H9 (cell line): ENCODE results near the gene MC4R. TPM values are rescaled to one million over a fixed set of nuclear protein-coding genes. Genes with fewer than 3 reads are reported as not detected.

ENCODE experiments used
- DNase-seq: peaks from one replicate; pipeline ENCODE4 v3.0.0-alpha.2; 2017
- H2AFZ ChIP-seq: one replicate; pipeline ENCODE4 v1.6.1; 2013; ENCODE audit warnings: mild to moderate bottlenecking, low read length, control low read depth, moderate library complexity
- H2AK5ac ChIP-seq: 2 replicates; pipeline ENCODE4 v1.6.1; 2013; ENCODE audit warnings: low read length, control low read depth, mixed read lengths; ENCODE audit not compliant: insufficient read length
- H2BK120ac ChIP-seq: one replicate; pipeline ENCODE4 v1.6.1; 2013; ENCODE audit warnings: low read depth, mild to moderate bottlenecking, low read length, control low read depth, inconsistent platforms; ENCODE audit not compliant: poor library complexity, severe bottlenecking
- H2BK12ac ChIP-seq: 2 replicates; pipeline ENCODE4 v1.6.1; 2013; ENCODE audit warnings: low read length, control low read depth, mixed read lengths, low read depth; ENCODE audit not compliant: insufficient read length
- H2BK15ac ChIP-seq: 2 replicates; pipeline ENCODE4 v1.6.1; 2013; ENCODE audit warnings: low read depth, low read length, control low read depth
- H2BK20ac ChIP-seq: one replicate; pipeline ENCODE4 v1.6.1; 2013; ENCODE audit warnings: low read depth, mild to moderate bottlenecking, low read length, control low read depth, inconsistent platforms; ENCODE audit not compliant: poor library complexity, severe bottlenecking
- H2BK5ac ChIP-seq: 2 replicates; pipeline ENCODE4 v1.6.1; 2013; ENCODE audit warnings: low read length, control low read depth, mixed read lengths; ENCODE audit not compliant: insufficient read length
- H3K14ac ChIP-seq: 2 replicates; pipeline ENCODE4 v1.6.1; 2013; ENCODE audit warnings: low read length, control low read depth; ENCODE audit not compliant: insufficient read depth
- H3K18ac ChIP-seq: 2 replicates; pipeline ENCODE4 v1.6.1; 2013; ENCODE audit warnings: low read depth, mild to moderate bottlenecking, mixed read lengths, low read length, control low read depth; ENCODE audit not compliant: insufficient read length
- H3K23ac ChIP-seq: 2 replicates; pipeline ENCODE4 v1.6.1; 2013; ENCODE audit warnings: low read length, control low read depth, mixed read lengths, low read depth; ENCODE audit not compliant: insufficient read length
- H3K23me2 ChIP-seq: 2 replicates; pipeline ENCODE4 v1.6.1; 2013; ENCODE audit warnings: low read depth, mild to moderate bottlenecking, mixed read lengths, low read length, control low read depth; ENCODE audit not compliant: insufficient read length, poor library complexity, severe bottlenecking
- H3K27ac ChIP-seq: 2 replicates; pipeline ENCODE4 v1.5.1; 2013; ENCODE audit warnings: low read length, control low read depth, mixed read lengths, low read depth; ENCODE audit not compliant: insufficient read length
- H3K27me3 ChIP-seq: 2 replicates; pipeline ENCODE4 v1.6.1; 2013; ENCODE audit warnings: low read length, control low read depth, inconsistent platforms; ENCODE audit not compliant: insufficient read depth
- H3K4ac ChIP-seq: 2 replicates; pipeline ENCODE4 v1.6.1; 2013; ENCODE audit warnings: low read depth, mild to moderate bottlenecking, control low read depth, inconsistent platforms, low read length, moderate library complexity
- H3K4me1 ChIP-seq: 2 replicates; pipeline ENCODE4 v1.6.1; 2013; ENCODE audit warnings: low read length, control low read depth, inconsistent platforms; ENCODE audit not compliant: insufficient read depth
- H3K4me2 ChIP-seq: 2 replicates; pipeline ENCODE4 v1.6.1; 2013; ENCODE audit warnings: low read length, control low read depth, mixed read lengths; ENCODE audit not compliant: insufficient read length, insufficient read depth
- H3K56ac ChIP-seq: 2 replicates; pipeline ENCODE4 v1.6.1; 2013; ENCODE audit warnings: low read depth, mild to moderate bottlenecking, mixed read lengths, low read length, control low read depth; ENCODE audit not compliant: insufficient read length
- H3K79me1 ChIP-seq: 2 replicates; pipeline ENCODE4 v1.6.1; 2013; ENCODE audit warnings: low read depth, mild to moderate bottlenecking, moderate library complexity, low read length, control low read depth, inconsistent platforms; ENCODE audit not compliant: insufficient read depth, poor library complexity, severe bottlenecking
- H3K79me2 ChIP-seq: 2 replicates; pipeline ENCODE4 v1.6.1; 2013; ENCODE audit warnings: low read length, control low read depth, inconsistent platforms; ENCODE audit not compliant: insufficient read depth
- H3K9ac ChIP-seq: 2 replicates; pipeline ENCODE4 v1.6.1; 2013; ENCODE audit warnings: low read length, control low read depth, mixed read lengths; ENCODE audit not compliant: insufficient read length; ENCODE audit errors: extremely low read depth
- H3K9me3 ChIP-seq: one replicate; pipeline ENCODE4 v1.6.1; 2013; ENCODE audit warnings: low read depth, low read length, inconsistent platforms; ENCODE audit not compliant: control insufficient read depth
- H3T11ph ChIP-seq: one replicate; pipeline ENCODE4 v1.6.1; 2013; ENCODE audit warnings: mild to moderate bottlenecking, low read length, control low read depth, inconsistent platforms
- H4K20me1 ChIP-seq: one replicate; pipeline ENCODE4 v1.6.1; 2013; ENCODE audit not compliant: control insufficient read depth, insufficient read length, insufficient read depth
- H4K5ac ChIP-seq: 2 replicates; pipeline ENCODE4 v1.6.1; 2013; ENCODE audit warnings: low read depth, mild to moderate bottlenecking, mixed read lengths, low read length, control low read depth; ENCODE audit not compliant: insufficient read length
- H4K8ac ChIP-seq: replicated peaks from 2 replicates; pipeline ENCODE4 v1.6.1; 2013; ENCODE audit warnings: low read length, control low read depth, mixed read lengths, low read depth; ENCODE audit not compliant: insufficient read length
- H4K91ac ChIP-seq: 2 replicates; pipeline ENCODE4 v1.6.1; 2013; ENCODE audit warnings: low read depth, mild to moderate bottlenecking, moderate library complexity, mixed read lengths, low read length, control low read depth; ENCODE audit not compliant: insufficient read length
- H3K27ac Mint-ChIP-seq, 3 experiments: 2 replicates in 2 of 3; 3 replicates in 1 of 3; pipeline ENCODE4 v1.8.0; 2020 to 2021; ENCODE audit warnings: mixed read lengths in 3 of 3, mild to moderate bottlenecking in 1 of 3, moderate library complexity in 1 of 3
- H3K27me3 Mint-ChIP-seq: 2 replicates; pipeline ENCODE4 v1.8.0; 2021; ENCODE audit warnings: low read depth, mild to moderate bottlenecking, moderate library complexity, mixed read lengths
- H3K36me3 Mint-ChIP-seq, 3 experiments: 2 replicates in 2 of 3; 3 replicates in 1 of 3; pipeline ENCODE4 v1.8.0; 2020 to 2021; ENCODE audit warnings: low read depth in 3 of 3, mixed read lengths in 3 of 3; ENCODE audit not compliant: insufficient read depth in 1 of 3
- H3K4me1 Mint-ChIP-seq, 2 experiments: 2 replicates each; pipeline ENCODE4 v1.8.0; 2020; ENCODE audit warnings: mixed read lengths in 2 of 2
- H3K4me3 Mint-ChIP-seq, 2 experiments: 2 replicates in 1 of 2; 3 replicates in 1 of 2; pipeline ENCODE4 v1.8.0; 2020 to 2021; ENCODE audit warnings: mild to moderate bottlenecking in 2 of 2, mixed read lengths in 2 of 2, moderate library complexity in 1 of 2
- H3K9me3 Mint-ChIP-seq, 2 experiments: 2 replicates in 1 of 2; 3 replicates in 1 of 2; pipeline ENCODE4 v1.8.0; 2020; ENCODE audit warnings: mild to moderate bottlenecking in 2 of 2, mixed read lengths in 2 of 2, moderate library complexity in 1 of 2
- WGBS: extraction: QIAGEN DNeasy Blood & Tissue Kit; methylation state at CpG from one replicate; pipeline ENCODE4 v1.1.7; 2013; ENCODE audit warnings: missing lambda C conversion rate, low lambda C conversion rate, mixed read lengths; ENCODE audit not compliant: insufficient read length; ENCODE audit errors: extremely low coverage; 5-methylcytosine and 5-hydroxymethylcytosine counted together
- total RNA-seq: library from RNA; stranded (reverse); gene quantifications from 2 replicates; pipeline ENCODE4 v1.2.1, GENCODE V29; 2021
- TF ChIP-seq, protein P1 (sequence below): fragments of 200-600 bp; sonication (generic); conservative IDR thresholded peaks from 3 replicates; pipeline ENCODE4 v1.8.0; 2021; ENCODE audit warnings: antibody characterized with exemption, mild to moderate bottlenecking

MC4R gene
- total RNA-seq, 1 experiment from 2014 or later: not detected

DNA sequence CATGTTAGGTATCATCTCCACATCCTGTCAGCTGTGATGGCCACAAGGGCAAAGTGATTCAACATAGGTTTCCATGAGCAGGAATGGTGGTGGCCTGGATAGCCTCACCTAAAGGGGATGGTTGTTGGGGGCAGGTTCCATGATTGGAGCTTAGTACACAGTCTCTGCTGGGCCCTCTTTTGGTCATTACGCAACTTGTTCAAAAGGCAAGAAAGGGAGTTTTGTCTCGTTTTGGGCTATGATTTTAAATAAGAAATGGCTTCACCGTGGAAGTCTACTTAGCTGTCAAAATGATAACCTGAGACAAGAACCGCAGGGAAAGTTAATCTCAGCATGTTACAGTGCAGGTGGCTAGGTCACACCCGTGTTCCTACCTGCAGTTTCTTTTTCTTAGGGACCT lies 13.1 kb upstream of the MC4R start:
- H2AK5ac ChIP-seq: no peak overlapping the region

More for the DNA sequence above, 13.1 kb upstream of the MC4R start:
- Histone ChIP-seq H3K4me1 (no peaks in the 10 kb centered on the region), H4K91ac (no peak overlapping the region), H4K5ac (no peak overlapping the region), H2BK5ac (no peak overlapping the region), H3K79me2 (no peaks in the 10 kb centered on the region), H3K9ac (no peak overlapping the region), H3K18ac (no peak overlapping the region), H3K27me3 (no peaks in the 10 kb centered on the region), H3K4me2 (no peak overlapping the region), H2BK12ac (no peak overlapping the region), H3K56ac (no peak overlapping the region), H3K23ac (no peak overlapping the region), H2AFZ (no peak overlapping the region), H4K20me1 (no peaks in the 10 kb centered on the region), H3T11ph (no peak overlapping the region), H3K79me1 (no peaks in the 10 kb centered on the region), H2BK120ac (no peak overlapping the region), H2BK15ac (no peak overlapping the region), H3K14ac (no peak overlapping the region), H4K8ac (no peak overlapping the region), H2BK20ac (no peak overlapping the region), H3K9me3 (no peaks in the 10 kb centered on the region), H3K4ac (no peak overlapping the region), H3K23me2 (no peaks in the 10 kb centered on the region), H3K27ac (no peak overlapping the region)
- Mint-ChIP-seq H3K27me3 (no peaks in the 10 kb centered on the region), H3K27ac (no peak overlapping the region), H3K4me3 (no peak overlapping the region), H3K36me3 (no peaks in the 10 kb centered on the region), H3K4me1 (no peaks in the 10 kb centered on the region), H3K9me3 (no peaks in the 10 kb centered on the region)
- no CpG with 5 or more reads among the region's 5 CpGs for WGBS
- DNase-seq: no peak
- TF ChIP-seq, protein P1, sequence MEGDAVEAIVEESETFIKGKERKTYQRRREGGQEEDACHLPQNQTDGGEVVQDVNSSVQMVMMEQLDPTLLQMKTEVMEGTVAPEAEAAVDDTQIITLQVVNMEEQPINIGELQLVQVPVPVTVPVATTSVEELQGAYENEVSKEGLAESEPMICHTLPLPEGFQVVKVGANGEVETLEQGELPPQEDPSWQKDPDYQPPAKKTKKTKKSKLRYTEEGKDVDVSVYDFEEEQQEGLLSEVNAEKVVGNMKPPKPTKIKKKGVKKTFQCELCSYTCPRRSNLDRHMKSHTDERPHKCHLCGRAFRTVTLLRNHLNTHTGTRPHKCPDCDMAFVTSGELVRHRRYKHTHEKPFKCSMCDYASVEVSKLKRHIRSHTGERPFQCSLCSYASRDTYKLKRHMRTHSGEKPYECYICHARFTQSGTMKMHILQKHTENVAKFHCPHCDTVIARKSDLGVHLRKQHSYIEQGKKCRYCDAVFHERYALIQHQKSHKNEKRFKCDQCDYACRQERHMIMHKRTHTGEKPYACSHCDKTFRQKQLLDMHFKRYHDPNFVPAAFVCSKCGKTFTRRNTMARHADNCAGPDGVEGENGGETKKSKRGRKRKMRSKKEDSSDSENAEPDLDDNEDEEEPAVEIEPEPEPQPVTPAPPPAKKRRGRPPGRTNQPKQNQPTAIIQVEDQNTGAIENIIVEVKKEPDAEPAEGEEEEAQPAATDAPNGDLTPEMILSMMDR: no peak
